ENCODE results near the gene AGPAT4.

AGPAT4 gene

DNA sequence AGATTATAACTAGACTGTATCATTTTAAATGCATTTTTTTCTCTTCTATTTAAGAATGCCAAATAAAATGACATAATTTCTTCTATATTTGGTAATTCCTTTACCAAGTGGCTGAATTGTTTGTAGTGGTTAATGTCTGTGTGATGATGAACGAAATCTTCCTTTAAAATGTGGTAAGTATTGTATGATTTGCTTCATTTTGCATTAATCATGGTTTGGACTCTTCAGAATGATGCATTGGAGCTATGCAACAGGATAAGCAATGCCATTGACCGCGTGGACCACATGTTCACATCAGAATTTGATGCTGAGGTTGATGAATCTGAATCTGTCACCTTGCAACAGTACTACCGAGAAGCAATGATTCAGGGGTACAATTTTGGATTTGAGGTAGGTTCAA, 182.7 kb downstream of the AGPAT4 start:
- TF ChIP-seq CTCF (conservative IDR thresholded peaks at IDR 0.05; ENCODE audit: low read depth, low read length) = no peak
- DNase-seq (ENCODE audit: low read depth) = no peak

GRCh38 chr6:161088676-161089328, 185.1 kb downstream of the AGPAT4 start:
- H3K4me3 ChIP-seq (ENCODE audit: low read length) = no peak overlapping the region
- no peak for TF ChIP-seq CTCF (conservative IDR thresholded peaks at IDR 0.05; ENCODE audit: low read depth, low read length)
- no peak for DNase-seq (ENCODE audit: low read depth)

More for the DNA sequence above, 182.7 kb downstream of the AGPAT4 start:
- H3K4me3 ChIP-seq (ENCODE audit: low read length) = no peak overlapping the region

DNA sequence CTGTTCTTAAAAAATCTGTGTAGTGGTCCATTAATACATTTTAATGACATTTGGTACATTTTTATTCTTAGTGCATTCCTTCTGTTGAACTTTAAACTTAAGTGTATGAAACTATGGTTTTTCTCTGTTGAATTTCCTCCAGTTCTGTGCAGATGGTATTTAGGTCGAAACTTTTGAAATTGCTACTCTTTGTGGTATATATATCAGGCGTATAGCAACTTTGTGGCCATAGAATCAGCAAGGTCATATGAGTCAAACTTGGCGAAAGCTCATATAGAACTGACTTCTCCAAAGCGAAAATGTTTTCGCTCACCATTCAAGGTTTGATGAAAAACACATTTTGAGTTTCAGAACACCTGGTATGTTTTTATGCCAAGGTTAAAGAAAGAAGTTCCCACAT, 188.6 kb downstream of the AGPAT4 start:
- H3K4me3 ChIP-seq (ENCODE audit: low read length) = no peak overlapping the region
- DNase-seq (ENCODE audit: low read depth) = no peak
- no peak for TF ChIP-seq CTCF (conservative IDR thresholded peaks at IDR 0.05; ENCODE audit: low read depth, low read length)

GRCh38 chr6:161082215-161082614, 191.6 kb downstream of the AGPAT4 start:
- H3K4me3 ChIP-seq (ENCODE audit: low read length) = no peak overlapping the region
- no peak for DNase-seq (ENCODE audit: low read depth)
- no peak for TF ChIP-seq CTCF (conservative IDR thresholded peaks at IDR 0.05; ENCODE audit: low read depth, low read length)

GRCh38 chr6:161080263-161080970, 193.4 kb downstream of the AGPAT4 start:
- TF ChIP-seq CTCF (conservative IDR thresholded peaks at IDR 0.05; ENCODE audit: low read depth, low read length) = no peak
- no peak for DNase-seq (ENCODE audit: low read depth)
- no peak overlapping the region for H3K4me3 ChIP-seq (ENCODE audit: low read length)
